Islet precursor cell (in vitro differentiated cells): ENCODE measurements around the gene TRIM44.
"Not testable (repeated sequence)": the region's sequence is repeated elsewhere in the genome, so short reads cannot be mapped to it uniquely, and the experiment has no call there.

Experiments
- DNase-seq: peaks from one replicate; pipeline ENCODE4 v3.0.0-alpha.2; 2018

Gene TRIM44

GRCh38 chr11:35721651-35722282 lies 59.2 kb downstream of the TRIM44 start:
- peak; percentile 56 for DNase-seq

GRCh38 chr11:35722641-35723040 lies 60.1 kb downstream of the TRIM44 start:
- no peak for DNase-seq

- no peak for DNase-seq
These were observed 60.9 kb downstream of the TRIM44 start for GRCh38 chr11:35723493-35723892.

GRCh38 chr11:35723913-35724312 lies 61.3 kb downstream of the TRIM44 start:
- no peak for DNase-seq

GRCh38 chr11:35725885-35726284 lies 63.3 kb downstream of the TRIM44 start:
- DNase-seq: no peak

- DNase-seq: no peak
These were observed 64.6 kb downstream of the TRIM44 start for GRCh38 chr11:35727140-35727539.

- no peak for DNase-seq
These were observed 67.7 kb downstream of the TRIM44 start for GRCh38 chr11:35730254-35730653.

- DNase-seq: no peak
These were observed 72.3 kb downstream of the TRIM44 start for GRCh38 chr11:35734669-35735410.

- no peak for DNase-seq
These were observed 72.8 kb downstream of the TRIM44 start for GRCh38 chr11:35735411-35735810.

- no peak for DNase-seq
These were observed 73.3 kb downstream of the TRIM44 start for GRCh38 chr11:35735903-35736302.

GRCh38 chr11:35736952-35737351 lies 74.4 kb downstream of the TRIM44 start:
- no peak for DNase-seq

GRCh38 chr11:35740061-35740799 lies 77.7 kb downstream of the TRIM44 start:
- no peak for DNase-seq

GRCh38 chr11:35742707-35743454 lies 80.3 kb downstream of the TRIM44 start:
- DNase-seq: no peak

- no peak for DNase-seq
These were observed 84.0 kb downstream of the TRIM44 start for GRCh38 chr11:35746356-35747153.

- DNase-seq: no peak
These were observed 85.1 kb downstream of the TRIM44 start for GRCh38 chr11:35747668-35748067.

GRCh38 chr11:35748644-35749043 lies 86.1 kb downstream of the TRIM44 start:
- no peak for DNase-seq

GRCh38 chr11:35750315-35750714 lies 87.7 kb downstream of the TRIM44 start:
- DNase-seq: no peak

GRCh38 chr11:35750981-35751663 lies 88.5 kb downstream of the TRIM44 start:
- DNase-seq: no peak

- DNase-seq: no peak
These were observed 89.1 kb downstream of the TRIM44 start for GRCh38 chr11:35751664-35752061.

- DNase-seq: no peak
These were observed 89.5 kb downstream of the TRIM44 start for GRCh38 chr11:35752115-35752514.

GRCh38 chr11:35753573-35753972 lies 91.0 kb downstream of the TRIM44 start:
- not testable (repeated sequence) for DNase-seq

- DNase-seq: not testable (repeated sequence)
These were observed 97.4 kb downstream of the TRIM44 start for GRCh38 chr11:35759951-35760350.
